Stimulated activated CD4-positive, alpha-beta T cell treated with anti-CD3 and anti-CD28 coated beads, Interleukin-12 subunit alpha, Interleukin-12 subunit beta, amount 100 ng/mL, for 24 hours (primary cell): ENCODE measurements around the gene BTNL9.
"Not testable (repeated sequence)": the region's sequence is repeated elsewhere in the genome, so short reads cannot be mapped to it uniquely, and the experiment has no call there.

Experiments
- DNase-seq, 2 experiments: peaks; one replicate each; pipeline ENCODE4 v3.0.0-alpha.2; 2020; ENCODE audit warnings: low read depth in 2 of 2

BTNL9 gene

DNA sequence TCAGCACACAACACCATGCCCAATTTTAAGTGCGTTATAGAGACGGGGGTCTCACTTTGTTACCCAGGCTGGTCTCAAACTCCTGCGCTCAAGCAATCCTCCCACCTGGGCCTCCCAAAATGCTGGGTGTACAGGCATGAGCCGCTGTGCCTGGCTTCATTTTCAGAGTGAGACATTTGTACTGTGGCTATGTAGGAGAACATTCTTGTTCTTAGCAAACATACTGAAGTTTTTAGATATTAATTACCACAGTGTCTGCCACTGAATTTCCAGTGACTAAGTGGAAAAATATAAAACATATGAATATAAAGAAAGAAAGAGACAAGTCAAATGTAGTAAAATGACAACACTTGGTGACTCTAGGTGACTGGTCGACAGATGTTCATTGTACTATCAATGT lies 20.9 kb downstream of the BTNL9 start:
- DNase-seq: no peak

DNA sequence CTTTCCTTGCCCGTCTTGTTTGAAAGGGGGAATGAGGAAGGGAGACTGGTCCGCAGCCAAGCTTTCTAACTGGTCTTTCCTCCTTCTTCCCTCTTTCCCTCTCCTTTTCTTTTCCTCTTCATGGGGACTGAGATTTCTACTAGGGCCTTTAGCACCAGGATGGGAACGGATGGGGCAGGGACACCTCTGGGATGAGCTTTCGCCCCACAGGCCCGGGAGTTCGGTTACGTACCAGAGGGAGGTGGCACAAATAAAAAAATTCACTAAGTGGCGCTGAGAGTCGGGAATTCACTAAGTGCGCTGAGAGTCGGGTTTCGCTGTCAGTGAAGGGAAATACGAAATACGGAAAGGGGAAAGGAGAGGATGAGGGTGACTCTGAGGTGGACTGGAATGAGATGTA lies 21.6 kb downstream of the BTNL9 start:
- no peak for DNase-seq

DNA sequence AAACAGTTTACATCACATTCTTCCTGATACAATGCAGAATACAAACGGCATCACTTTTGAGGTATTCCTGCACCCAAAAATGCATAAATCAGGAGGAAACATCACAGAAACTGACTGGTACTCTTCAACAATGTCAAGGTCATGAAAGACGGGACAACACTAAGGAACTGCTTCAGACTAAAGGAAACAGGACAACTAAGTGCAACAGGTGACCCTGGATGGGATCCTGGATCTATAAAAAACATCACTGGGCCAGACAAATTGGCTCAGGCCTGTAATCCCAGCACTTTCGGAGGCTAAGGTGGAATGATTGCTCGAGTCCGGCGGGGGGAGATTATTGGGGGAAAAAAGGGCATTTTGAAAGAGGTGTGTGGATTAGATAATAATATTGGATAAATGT lies 22.6 kb downstream of the BTNL9 start:
- DNase-seq: no peak

DNA sequence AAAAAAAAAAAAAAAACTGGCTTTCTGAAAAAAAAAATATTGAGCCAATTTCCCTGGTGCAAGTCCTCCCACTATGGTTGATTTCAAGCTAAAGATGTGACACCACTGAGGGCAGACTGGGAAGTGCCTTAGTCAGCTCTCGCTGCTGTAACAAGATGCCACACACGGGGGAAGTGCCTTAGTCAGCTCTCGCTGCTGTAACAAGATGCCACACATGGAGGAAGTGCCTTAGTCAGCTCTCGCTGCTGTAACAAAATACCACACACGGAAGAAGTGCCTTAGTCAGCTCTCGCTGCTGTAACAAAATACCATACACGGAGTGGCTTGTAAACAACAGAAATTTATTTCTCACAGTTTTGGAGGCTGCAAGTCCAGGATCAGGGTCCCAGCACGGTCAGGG lies 23.4 kb downstream of the BTNL9 start:
- DNase-seq: no peak

DNA sequence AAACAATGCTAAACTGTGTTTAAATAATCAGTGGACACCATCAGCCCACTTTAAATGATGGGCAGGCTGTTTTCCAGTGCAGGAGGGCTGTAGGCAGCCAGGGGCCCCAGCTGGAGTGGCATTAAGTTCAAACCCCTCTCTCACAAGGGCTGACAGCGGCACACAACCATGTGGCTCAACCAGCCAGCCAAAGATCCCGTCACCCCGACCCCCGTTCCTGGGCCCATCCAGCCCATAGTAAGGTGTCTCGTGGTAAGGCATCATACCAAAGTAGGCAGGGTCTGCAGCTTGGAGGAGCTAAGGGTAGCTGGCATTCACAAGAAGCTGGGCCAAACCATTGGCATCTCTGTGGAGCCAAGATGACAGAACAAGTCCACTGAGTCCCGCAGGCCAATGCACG lies 24.9 kb downstream of the BTNL9 start:
- DNase-seq: no peak

DNA sequence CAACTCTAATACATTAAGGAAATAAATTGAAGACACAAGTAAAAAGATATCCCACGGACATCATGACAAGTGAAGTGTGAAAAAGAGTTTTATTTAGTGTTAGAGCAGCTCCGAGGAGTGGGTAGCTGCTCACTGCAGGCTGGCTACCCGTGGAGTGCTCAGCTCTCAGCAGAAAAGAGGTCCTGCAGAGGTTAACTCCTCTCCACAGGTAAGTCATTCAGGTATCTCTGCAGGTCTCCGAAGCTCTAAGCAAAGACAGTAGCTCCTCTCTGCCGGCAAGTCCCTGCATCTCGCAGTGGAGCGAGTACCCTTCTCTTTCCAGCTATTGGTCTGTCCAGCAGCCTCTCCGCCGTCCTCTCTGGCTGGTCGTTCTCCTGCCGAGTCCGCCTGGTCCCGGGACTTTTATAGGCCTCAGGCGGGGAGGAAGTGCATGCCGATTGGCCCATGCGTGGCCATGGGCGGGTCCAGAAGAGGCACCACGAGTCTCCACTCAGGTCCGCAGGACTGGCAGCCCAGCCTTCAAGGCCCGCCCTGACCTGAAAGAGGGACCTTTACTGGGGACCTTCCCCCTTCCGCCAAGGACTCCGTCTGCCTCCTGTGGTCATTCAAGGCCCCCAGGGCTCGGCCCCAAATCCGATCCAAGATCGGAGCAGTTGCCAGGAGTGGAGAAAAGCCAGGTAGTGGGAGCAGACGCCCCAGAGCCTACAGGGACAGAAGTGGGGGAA lies 29.9 kb downstream of the BTNL9 start:
- no peak for DNase-seq

DNA sequence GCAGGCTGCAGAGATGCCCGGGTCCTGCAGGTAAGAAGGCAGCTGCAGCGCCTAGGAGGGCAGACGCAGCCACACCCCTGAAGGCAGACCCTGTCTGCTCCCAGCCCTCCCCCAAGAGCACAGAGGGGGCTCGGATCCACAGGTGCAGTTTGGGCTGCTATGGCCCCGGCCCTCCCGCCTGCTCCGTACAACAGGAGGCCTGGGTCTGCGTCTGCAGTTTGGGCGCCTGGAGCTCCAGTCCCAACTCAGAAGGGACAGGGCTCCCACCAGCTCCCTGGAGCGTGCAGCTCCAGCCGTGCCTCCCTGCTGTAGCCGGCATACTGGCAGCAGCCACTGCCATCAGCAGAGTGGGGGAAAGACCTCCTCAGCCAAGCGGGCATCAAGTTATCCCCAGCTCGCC lies 30.5 kb downstream of the BTNL9 start:
- DNase-seq: no peak

DNA sequence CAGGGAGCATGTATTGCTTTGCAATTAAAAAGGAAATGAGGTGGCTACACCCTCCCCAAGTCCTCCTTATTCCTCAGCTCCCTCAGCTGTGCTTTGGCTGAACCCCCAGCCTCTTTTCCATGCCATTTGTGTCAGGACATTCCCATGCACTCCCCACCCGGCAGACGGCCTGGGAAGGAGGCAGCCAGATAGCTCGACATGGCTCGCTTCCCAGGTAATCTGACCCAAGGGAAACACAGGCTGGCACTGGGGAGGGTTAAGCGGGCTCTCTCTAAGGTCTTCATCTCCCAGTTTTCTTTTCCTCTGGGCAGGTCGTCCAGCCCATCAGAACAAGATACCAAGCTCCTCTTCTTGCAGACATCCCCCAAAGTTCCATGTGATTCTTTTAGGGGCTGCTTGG lies 31.2 kb downstream of the BTNL9 start:
- DNase-seq: no peak

DNA sequence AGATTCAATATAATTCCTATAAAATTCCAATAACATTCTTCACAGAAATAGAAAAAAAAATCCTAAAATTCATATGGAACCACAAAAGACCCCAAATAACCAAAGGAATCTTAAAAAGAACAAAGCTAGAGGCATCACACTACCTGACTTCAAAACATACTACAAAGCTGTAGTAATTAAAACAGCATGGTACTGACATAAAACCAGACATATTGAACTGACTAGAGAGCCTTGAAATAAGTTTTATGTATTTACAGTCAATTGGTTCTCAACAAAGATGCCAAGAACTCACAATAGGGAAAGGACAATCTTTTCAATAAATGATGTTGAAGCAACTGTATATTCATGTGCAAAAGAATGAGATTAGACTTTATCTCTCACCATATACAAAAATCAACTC lies 36.9 kb downstream of the BTNL9 start:
- no peak for DNase-seq

DNA sequence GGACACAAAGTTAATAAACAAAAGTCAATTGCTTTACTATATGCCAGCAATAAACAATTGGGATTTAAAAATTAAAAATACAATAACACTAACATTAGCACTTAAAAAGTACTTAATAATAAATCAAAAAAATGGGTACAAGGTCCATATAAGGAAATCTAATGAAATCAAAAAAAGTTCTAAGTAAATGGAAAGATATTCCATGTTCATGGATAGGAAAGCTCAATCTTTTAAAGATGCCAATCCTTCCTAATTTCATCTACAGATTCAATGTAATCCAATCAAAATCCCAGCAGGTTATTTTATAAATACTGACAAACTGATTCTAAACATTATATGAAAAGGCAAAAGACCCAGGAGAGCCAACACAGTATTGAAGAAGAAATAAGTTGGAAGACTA lies 41.9 kb downstream of the BTNL9 start:
- no peak for DNase-seq

DNA sequence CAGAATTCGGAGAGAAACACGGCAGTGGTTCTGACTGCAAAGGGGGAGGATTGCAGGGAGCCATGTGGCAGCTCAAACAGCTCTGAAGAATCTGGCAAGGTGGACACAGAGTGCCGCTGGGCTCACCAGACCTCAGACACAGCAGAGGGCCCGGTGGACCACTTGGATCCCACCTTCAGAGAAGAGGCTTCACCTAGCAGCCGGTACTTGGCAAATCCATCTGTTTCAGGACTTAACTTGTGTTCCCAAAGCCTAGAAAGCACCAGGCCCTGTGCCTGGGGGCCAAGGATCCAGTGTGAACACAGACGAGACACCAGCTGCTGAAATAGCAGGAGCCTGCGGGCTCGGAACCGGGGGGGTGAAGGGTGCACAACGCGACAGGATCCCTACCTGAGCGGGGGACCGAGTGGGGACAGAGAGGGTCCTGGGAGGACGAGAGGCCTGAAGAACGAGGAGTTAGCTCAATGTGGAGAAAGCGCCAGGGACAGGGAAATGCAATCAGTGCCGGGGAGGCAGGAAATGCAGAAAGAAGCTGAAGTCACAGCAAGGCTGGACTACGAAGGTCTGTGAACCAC lies 44.6 kb downstream of the BTNL9 start:
- no peak for DNase-seq

DNA sequence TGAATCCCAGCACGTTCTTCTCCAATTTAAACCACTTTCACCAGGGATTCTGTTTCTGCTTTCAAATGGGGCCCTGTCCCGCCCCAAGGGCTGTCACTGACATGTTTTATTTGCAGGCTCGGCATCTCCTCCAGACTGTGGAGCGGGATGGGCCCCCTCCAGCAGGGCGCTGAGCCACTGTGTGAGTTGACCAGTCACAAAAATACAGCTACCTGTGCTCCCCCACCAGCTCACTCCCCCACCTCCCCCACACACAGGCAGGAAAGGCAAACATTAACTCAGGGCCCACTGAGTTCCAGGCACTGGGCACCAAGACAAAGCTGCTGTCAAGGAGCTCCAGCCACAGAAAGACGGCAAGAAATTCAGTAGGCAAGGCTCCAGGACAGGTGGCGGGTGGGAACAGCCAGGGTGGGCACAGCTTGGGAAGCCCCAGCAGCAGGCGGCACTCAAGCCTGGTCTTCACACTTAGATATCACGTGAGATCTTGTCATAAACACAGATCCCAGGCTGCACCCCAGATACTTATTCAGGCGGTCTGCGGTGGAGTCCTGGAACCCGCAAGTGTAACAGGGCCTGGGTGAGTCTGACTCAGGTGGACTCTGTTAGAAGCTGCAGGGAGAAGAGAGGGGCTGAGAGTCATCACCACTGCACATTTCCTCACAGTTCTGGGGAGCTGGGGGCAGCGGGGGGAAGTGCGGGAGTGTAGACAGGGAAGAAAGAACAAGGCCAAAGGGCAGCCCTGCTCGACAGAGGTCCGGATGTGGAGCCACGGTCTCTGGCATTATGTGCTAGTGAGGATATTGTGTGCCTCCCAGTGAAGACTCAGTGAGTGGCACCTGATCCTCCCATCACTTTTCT lies 46.2 kb downstream of the BTNL9 start:
- DNase-seq: no peak

DNA sequence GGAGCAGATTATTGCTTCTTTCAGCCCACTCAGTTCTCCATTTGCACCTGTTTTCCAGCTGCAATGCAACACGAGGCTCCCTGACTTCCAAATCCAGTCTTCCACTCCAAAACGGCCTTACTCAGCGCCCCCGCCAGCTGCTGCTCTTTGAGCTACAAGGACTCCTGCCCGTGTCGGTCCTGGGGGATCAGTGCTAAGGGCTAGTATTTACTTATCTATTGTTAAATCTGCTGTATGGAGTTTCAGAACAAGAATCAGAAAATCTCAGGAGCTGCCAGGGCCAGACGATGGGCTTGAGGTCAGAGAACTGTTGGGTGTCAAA lies 46.8 kb downstream of the BTNL9 start:
- DNase-seq: no peak

DNA sequence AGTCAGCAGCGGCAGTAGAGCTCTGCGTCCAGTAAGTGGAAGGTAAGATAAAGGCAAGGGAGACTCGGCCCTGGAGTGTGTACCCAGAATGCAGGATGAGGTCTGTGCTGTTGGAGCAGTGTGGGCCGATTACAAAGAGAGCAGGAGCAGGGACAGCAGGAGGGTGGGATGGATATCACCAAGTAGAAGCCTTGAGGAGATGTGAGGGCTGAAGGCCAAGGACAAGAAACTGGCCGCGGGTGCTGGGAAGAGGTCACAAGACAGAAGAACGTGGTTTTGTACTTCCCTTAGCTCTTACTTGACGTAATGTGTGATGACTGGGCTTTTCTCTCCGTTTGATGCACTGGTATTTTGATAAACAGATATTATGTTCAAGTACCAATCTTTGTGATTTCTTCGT lies 47.2 kb downstream of the BTNL9 start:
- no peak for DNase-seq

DNA sequence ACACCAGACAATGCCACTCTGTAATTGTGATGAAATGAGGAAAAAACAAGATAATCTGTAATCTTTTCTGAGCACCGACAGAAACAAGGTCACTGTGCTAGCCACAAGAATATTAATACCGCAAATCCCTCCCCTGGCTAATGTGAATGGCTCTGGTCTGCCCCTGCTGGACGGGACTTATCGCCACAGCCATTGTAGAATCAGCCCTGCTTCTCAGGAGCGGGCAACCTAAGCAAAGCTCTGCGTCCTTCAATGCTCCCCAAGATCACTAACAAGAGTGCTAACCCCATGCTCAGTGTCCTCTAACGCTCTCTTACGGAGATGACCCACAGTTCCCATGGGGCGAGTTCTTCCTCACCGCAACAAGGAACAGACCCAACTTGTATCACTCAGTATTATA lies 48.2 kb downstream of the BTNL9 start:
- no peak for DNase-seq

DNA sequence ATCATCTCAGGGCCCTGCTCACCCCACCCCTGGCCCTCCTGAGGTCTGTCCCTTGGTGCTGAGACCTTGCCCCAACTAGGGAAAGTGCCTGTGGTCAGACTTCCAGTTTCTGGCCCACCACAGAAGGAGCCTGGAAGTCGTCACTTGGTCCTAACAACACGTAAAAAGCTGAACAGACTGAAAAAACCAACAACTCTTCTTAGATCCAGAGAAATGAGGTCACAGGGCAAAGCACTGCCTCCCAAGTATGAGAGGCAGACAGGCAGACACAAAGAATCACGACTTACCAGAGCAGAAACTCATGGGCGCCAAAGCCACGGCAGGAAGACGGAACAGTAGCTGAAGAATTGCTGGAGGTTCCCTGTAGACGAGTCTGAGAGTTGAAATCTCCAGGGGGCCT lies 52.4 kb downstream of the BTNL9 start:
- DNase-seq: no peak

DNA sequence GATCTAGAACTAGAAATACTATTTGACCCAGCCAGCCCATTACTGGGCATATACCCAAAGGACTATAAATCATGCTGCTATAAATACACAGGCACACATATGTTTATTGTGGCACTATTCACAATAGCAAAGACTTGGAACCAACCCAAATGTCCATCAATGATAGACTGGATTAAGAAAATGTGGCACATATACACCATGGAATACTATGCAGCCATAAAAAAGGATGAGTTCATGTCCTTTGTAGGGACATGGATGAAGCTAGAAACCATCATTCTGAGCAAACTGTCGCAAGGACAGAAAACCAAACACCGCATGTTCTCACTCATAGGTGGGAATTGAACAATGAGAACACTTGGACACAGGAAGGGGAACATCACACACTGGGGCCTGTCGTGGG lies 55.1 kb downstream of the BTNL9 start:
- not testable (repeated sequence) for DNase-seq

DNA sequence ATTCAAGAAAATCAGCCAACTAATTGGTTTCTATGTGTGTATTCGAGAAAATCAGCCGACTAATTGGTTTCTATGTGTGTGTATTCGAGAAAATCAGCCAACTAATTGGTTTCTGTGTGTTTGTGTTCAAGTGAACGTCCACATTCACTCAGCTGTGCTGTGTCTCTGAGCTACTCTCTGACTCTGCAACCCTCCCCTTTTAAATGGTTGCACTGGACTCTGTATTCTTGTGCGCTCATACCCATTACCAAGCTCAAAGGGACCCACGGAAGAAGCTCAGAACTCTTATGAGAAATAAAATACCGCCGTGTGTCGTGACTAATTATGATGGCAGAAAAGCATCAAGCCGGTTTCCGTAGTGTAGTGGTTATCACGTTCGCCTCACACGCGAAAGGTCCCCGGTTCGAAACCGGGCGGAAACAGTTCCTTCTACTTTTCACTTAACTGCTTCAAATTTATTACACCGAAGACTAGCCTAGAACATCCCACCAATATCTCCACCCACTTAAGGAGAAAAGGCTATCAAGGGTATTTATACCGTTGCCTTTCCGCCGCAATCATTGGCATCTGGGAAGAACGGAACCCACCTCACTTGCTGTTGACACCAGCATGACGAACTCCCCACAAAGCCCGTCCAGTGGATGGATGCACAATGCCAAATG lies 56.8 kb downstream of the BTNL9 start:
- DNase-seq: not testable (repeated sequence)

DNA sequence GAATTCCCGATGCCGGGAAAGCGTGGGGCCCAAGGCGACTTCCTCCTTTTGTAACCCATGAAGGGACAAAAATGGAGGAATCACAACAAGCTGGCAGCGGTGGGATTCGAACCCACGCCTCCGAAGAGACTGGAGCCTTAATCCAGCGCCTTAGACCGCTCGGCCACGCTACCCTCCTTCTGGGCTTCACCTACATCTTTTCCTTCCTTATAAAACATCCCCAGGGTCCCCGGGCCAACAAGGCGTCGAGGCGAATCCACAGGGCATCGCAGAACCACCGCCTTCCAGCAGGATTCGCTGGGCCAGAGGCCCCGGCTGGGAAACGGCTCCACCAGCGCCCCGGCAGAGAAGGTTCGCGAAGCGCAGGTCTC lies 57.3 kb downstream of the BTNL9 start:
- not testable (repeated sequence) for DNase-seq

DNA sequence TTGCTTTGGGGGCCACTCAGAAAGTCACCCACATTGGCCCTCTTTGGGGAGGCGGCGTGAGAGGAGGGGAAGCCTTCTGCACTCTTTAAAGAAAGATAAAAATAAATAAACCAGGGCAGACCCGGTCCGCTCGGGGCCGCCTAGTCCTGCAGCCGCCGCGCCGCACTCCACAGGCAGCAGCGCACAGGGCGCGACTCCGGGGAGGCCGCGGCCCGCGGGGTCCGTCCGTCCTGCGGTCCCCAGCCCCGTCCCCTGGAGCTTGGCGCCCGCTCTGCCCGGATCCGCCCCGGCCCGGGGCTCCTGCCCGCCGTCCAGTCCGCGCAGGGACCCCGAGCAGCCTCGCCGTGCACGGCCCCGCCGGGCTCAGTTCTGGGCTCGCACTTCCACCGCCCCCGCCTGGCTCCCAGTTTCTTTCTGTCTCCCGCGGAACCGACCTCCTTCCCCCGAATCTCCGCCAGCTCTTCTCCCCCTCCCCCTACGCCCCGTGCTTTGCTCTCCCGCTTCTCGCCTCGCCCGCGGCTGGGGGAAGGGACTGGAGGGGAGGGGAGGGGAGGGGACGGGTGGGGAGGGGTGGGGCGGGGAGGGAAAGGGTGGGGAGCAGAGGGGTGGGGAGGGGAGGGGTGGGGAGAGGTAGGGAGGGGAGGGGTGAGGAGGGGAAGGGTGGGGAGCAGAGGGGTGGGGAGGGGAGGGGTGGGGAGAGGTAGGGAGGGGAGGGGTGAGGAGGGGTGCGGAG lies 57.9 kb downstream of the BTNL9 start:
- DNase-seq: not testable (repeated sequence)

DNA sequence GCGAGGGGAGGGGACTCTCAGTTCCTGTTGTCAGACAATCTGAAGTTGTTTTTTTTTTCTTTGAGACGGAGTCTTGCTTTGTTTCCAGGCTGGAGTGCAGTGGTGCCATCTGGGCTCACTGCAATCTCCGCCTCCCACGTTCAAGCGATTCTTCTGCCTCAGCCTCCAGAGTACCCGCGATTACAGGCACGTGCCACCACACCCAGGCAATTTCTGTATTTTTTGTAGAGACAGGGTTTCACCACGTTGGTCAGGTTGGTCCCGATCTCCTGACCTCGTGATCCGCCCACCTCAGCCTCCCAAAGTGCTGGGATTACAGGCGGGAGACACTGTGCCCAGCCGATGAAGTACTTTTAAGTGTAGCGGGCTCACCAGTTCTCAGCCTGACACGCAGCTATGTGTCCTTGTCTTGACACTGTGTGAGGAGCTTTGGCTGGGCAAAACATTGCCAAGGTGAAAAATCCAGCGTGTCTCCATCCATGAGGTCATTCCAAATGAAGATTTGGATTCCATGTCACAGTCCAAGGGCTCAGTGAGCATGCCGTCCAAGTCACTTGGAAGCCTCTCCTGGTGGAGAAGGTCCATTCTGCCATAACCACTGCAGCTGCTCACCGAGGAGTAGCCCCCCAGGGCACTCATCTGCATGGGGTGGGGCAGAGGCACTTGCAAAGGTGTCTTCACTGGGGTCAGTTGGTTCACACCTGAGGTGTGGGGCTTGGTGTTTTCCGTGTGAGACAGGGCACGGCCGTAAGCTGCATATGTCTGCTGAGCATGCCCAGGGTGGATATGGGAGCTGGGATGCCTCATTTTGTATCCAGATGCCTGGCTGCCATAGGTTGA lies 58.9 kb downstream of the BTNL9 start:
- no peak for DNase-seq
